ENCODE measurements around the gene SLC6A20.

DNA sequence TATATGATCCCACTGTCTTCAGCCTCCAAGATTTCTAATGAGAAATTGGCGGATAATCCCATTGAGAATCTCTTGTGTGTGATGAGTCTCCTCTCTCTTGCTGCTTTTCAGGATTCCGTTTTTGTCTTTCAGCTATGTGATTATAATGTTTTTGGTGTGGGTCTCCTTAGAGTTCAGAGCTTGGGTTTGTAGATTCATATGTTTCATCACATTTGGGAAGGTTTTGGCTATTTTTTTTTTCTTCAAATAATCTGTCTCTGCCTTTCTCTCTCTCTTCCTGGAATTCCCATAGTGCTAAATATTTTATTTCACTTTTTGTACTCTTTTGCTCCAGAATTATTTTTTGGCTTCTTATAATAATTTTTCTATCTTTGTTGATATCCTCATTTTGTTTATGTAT, 66.7 kb downstream of the SLC6A20 start:
- TF ChIP-seq, protein P1, sequence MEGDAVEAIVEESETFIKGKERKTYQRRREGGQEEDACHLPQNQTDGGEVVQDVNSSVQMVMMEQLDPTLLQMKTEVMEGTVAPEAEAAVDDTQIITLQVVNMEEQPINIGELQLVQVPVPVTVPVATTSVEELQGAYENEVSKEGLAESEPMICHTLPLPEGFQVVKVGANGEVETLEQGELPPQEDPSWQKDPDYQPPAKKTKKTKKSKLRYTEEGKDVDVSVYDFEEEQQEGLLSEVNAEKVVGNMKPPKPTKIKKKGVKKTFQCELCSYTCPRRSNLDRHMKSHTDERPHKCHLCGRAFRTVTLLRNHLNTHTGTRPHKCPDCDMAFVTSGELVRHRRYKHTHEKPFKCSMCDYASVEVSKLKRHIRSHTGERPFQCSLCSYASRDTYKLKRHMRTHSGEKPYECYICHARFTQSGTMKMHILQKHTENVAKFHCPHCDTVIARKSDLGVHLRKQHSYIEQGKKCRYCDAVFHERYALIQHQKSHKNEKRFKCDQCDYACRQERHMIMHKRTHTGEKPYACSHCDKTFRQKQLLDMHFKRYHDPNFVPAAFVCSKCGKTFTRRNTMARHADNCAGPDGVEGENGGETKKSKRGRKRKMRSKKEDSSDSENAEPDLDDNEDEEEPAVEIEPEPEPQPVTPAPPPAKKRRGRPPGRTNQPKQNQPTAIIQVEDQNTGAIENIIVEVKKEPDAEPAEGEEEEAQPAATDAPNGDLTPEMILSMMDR (optimal IDR thresholded peaks at IDR 0.05 in 1 of 3, IDR thresholded peaks at IDR 0.05 in 1 of 3, conservative IDR thresholded peaks at IDR 0.05 in 1 of 3; ENCODE audit: extremely low read depth in 1 of 3, insufficient read depth in 2 of 3, low read length in 3 of 3), result no peak
- no peak for TF ChIP-seq EZH2 (IDR thresholded peaks at IDR 0.05; ENCODE audit: low read length)

All from keratinocyte (primary cell).